Lower leg skin (tissue), 3 donors: ENCODE data around the gene LCN9.

Source experiments
- CTCF ChIP-seq, 3 donors: fragments of 450-650 bp; IDR thresholded peaks; one replicate each; pipeline ENCODE4 v1.5.1; 2016; ENCODE audit warnings: antibody characterized with exemption in 3 of 3, mild to moderate bottlenecking in 3 of 3, moderate library complexity in 2 of 3
- POLR2A ChIP-seq, 2 donors: fragments of 450-650 bp; IDR thresholded peaks; one replicate each; pipeline ENCODE4 v1.6.1; 2016 to 2017; ENCODE audit warnings: antibody characterized with exemption in 2 of 2, mild to moderate bottlenecking in 1 of 2, moderate library complexity in 1 of 2

GRCh38 chr9:135706288-135706687 is 43.2 kb downstream of the LCN9 start:
- TF ChIP-seq CTCF (IDR thresholded peaks at IDR 0.05) (no peak), POLR2A (IDR thresholded peaks at IDR 0.05) (no peak)
